Measurements from ENCODE around the gene TRIO.

The TRIO gene

DNA sequence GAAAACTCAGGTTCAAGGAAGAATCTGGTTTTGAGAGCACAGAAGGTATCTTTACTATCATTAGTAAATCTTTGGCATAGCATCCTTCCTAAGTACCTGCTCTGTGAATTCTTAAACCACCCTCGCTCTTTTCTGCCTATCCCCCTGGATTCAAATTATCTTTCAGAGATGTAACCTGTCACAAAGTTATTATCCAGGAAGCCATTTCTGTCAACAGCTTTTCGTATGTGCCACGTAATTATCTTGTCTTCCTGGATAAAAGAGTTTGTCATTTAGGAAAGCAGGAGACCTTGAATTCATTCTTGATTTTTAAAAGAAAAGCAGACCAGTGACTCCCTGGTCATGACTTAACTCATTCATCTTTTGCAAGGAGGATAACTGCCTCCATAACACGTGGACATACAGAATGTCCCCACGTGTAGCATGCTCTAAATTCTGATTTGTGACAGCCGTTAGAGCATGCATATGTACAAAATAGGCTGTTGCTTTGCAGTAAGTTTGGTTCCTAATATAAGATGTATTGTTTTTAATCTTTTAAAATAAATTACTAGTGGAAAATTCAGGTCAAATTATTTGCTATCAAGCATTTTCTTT, 189.0 kb downstream of the TRIO start:
- no peaks in the 10 kb centered on the region for H3K9me3 ChIP-seq (ENCODE audit: low read depth, low read length)
- TF ChIP-seq FOXP2 (optimal IDR thresholded peaks at IDR 0.05; ENCODE audit: control extremely low read depth, extremely low read length, insufficient read depth) (no peak), EZH2 (IDR thresholded peaks at IDR 0.05) (no peak)
- H3K27ac ChIP-seq, result no peak overlapping the region
- no peak overlapping the region for H3K4me3 ChIP-seq
- H3K9ac ChIP-seq (ENCODE audit: insufficient read length), result no peak overlapping the region
- no peak for DNase-seq (ENCODE audit: low read depth, low spot score)
- peaks cover 9% of the 10 kb centered on the region; the same call in 1 of the 2 replicates for H3K36me3 ChIP-seq (ENCODE audit: insufficient read depth, low read length)

DNA sequence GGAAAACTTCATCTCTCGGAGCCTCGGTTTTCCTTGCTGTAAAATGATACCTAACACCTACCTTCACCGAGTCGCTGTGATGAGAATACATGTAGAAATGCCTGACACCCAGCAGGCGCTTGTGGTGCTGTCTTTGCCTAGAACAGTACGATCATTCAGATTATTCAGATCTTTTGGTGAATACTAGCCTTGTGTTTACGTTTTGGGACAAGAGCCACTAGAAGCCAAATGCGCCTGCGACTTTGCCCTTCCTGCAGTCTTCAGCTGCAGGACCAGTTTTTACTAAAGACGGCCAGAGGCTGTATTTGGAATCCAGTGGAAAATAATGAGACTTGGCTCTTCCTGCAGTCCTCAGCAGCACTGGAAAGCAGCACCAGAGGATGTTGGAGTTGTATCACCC, 189.6 kb downstream of the TRIO start:
- peaks cover 12% of the 10 kb centered on the region; the same call in 1 of the 2 replicates for H3K36me3 ChIP-seq (ENCODE audit: insufficient read depth, low read length)

DNA sequence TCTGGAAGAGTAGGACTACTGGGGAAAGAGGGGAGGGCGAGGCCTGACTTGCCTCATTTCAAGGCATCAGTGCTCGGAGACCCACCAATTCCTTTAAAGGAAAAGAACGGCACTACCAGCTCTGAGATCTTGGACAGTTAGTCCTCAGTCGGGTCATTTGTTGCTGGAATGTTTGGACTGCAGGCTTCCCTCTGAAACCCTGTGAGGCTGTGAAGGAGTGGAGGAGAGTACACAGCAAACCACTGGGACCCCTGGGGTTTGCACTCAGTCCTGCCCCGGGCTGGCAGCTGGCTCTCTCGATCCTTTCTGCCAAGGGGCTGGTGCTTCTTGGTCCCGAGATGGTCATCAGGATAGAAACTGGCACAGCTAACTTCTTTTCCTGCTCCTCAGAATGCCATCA, 194.5 kb downstream of the TRIO start:
- no peaks in the 10 kb centered on the region for H3K9me3 ChIP-seq (ENCODE audit: low read depth, low read length)
- no peak overlapping the region for H3K4me3 ChIP-seq
- no peak for TF ChIP-seq EZH2 (IDR thresholded peaks at IDR 0.05)
- TF ChIP-seq POLR2AphosphoS5 (IDR thresholded peaks at IDR 0.05; ENCODE audit: borderline replicate concordance, low read depth, low read length), result no peak
- TF ChIP-seq FOXP2 (optimal IDR thresholded peaks at IDR 0.05; ENCODE audit: control extremely low read depth, extremely low read length, insufficient read depth), result no peak
- peaks cover 12% of the 10 kb centered on the region; the same call in 1 of the 2 replicates for H3K36me3 ChIP-seq (ENCODE audit: insufficient read depth, low read length)
- H3K9ac ChIP-seq (ENCODE audit: insufficient read length), result no peak overlapping the region
- DNase-seq (ENCODE audit: low read depth, low spot score), result no peak
- no peak overlapping the region for H3K27ac ChIP-seq

More for the DNA sequence above, 189.6 kb downstream of the TRIO start:
- no peak for TF ChIP-seq FOXP2 (optimal IDR thresholded peaks at IDR 0.05; ENCODE audit: control extremely low read depth, extremely low read length, insufficient read depth)
- TF ChIP-seq EZH2 (IDR thresholded peaks at IDR 0.05), result no peak
- TF ChIP-seq POLR2AphosphoS5 (IDR thresholded peaks at IDR 0.05; ENCODE audit: borderline replicate concordance, low read depth, low read length), result no peak
- no peaks in the 10 kb centered on the region for H3K9me3 ChIP-seq (ENCODE audit: low read depth, low read length)
- DNase-seq (ENCODE audit: low read depth, low spot score), result no peak
- no peak overlapping the region for H3K4me3 ChIP-seq
- H3K27ac ChIP-seq, result no peak overlapping the region
- H3K9ac ChIP-seq (ENCODE audit: insufficient read length), result no peak overlapping the region

DNA sequence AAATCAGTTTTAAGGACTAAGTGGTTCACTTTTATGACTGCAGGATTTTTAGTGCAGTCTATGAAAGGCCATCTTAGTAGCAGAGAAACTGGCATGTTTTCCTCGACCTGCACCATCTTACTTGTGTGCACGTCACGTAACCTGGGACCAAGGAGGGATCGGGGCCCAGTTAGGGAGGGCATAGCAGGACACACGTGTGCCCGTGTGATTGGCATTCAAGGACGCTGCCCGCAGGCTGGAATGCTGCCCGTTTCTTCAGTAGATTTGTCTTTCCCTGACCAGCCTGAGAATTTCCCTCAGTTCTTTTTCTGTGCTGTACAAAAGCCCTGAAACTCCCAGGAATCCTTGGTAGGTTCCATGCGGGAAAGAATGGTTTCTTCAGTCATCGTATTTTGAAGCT, 196.3 kb downstream of the TRIO start:
- no peak overlapping the region for H3K27ac ChIP-seq

DNA sequence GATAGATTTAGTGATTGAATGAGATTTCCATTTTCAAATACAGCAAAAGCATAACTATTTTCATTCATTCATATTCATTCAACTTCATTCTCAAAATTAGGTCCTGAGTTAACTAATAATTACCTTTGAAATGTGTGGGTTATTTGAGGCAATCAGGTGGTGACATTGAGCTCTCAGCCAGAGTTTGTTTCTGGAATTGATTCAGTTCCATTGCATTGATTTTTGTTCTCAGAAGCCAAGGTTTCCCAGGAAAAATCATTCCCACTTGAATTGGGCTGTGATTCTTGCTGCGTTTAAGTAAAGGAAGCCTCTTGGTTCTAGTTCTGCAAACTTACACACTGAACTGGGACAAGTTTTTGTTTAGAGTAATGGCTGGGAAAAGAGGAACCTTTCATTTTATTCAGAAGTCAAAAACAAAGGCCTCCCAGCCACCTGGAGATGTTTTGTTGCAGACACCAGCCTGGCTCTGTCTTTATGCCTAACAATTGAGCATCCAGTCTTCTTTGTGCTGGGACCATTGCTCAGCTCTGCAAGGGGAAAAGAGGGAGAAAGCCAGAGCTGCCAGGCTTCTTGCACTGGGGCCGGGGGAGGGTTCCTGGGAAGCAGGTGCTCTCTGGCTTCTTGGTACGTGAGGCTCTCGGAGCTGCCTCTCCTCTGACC, 198.6 kb downstream of the TRIO start:
- H3K27ac ChIP-seq, result no peak overlapping the region
- TF ChIP-seq EZH2 (IDR thresholded peaks at IDR 0.05) (no peak), POLR2AphosphoS5 (IDR thresholded peaks at IDR 0.05; ENCODE audit: borderline replicate concordance, low read depth, low read length) (no peak), FOXP2 (optimal IDR thresholded peaks at IDR 0.05; ENCODE audit: control extremely low read depth, extremely low read length, insufficient read depth) (no peak)
- no peak overlapping the region for H3K4me3 ChIP-seq
- H3K9me3 ChIP-seq (ENCODE audit: low read depth, low read length), result no peaks in the 10 kb centered on the region
- H3K36me3 ChIP-seq (ENCODE audit: insufficient read depth, low read length), result peaks cover 7% of the 10 kb centered on the region; the same call in 1 of the 2 replicates
- no peak for DNase-seq (ENCODE audit: low read depth, low spot score)
- no peak overlapping the region for H3K9ac ChIP-seq (ENCODE audit: insufficient read length)

More for the DNA sequence above, 196.3 kb downstream of the TRIO start:
- no peak for DNase-seq (ENCODE audit: low read depth, low spot score)
- Histone ChIP-seq H3K9ac (ENCODE audit: insufficient read length) (no peak overlapping the region), H3K36me3 (ENCODE audit: insufficient read depth, low read length) (peaks cover 12% of the 10 kb centered on the region; the same call in 1 of the 2 replicates), H3K9me3 (ENCODE audit: low read depth, low read length) (no peaks in the 10 kb centered on the region), H3K4me3 (no peak overlapping the region)
- no peak for TF ChIP-seq POLR2AphosphoS5 (IDR thresholded peaks at IDR 0.05; ENCODE audit: borderline replicate concordance, low read depth, low read length)
- no peak for TF ChIP-seq FOXP2 (optimal IDR thresholded peaks at IDR 0.05; ENCODE audit: control extremely low read depth, extremely low read length, insufficient read depth)
- no peak for TF ChIP-seq EZH2 (IDR thresholded peaks at IDR 0.05)

DNA sequence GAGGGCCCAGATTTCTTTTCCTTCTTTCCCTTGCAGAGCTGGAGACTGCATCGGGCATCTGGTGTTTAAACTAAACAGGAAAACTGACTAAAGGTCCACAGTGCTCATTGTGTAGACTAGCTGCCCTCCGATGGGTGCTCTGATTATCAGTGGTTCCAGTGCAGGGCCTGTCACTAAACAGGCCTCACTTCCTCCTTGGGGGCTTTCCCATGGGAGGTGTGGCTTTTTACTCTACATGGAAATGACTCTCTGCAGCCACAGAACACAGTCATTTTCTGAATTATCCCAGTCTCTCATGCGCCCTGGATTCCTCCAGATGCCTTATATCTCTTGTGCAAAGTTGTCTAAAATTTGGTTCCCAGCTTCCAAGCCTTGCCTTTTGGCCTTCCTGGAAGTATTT, 199.2 kb downstream of the TRIO start:
- no peak overlapping the region for H3K27ac ChIP-seq
- no peak for TF ChIP-seq EZH2 (IDR thresholded peaks at IDR 0.05)
- TF ChIP-seq FOXP2 (optimal IDR thresholded peaks at IDR 0.05; ENCODE audit: control extremely low read depth, extremely low read length, insufficient read depth), result no peak
- no peak for TF ChIP-seq POLR2AphosphoS5 (IDR thresholded peaks at IDR 0.05; ENCODE audit: borderline replicate concordance, low read depth, low read length)
- no peak overlapping the region for H3K9ac ChIP-seq (ENCODE audit: insufficient read length)
- no peaks in the 10 kb centered on the region for H3K9me3 ChIP-seq (ENCODE audit: low read depth, low read length)
- H3K36me3 ChIP-seq (ENCODE audit: insufficient read depth, low read length), result peaks cover 1% of the 10 kb centered on the region; the same call in 1 of the 2 replicates
- DNase-seq (ENCODE audit: low read depth, low spot score), result no peak
- no peak overlapping the region for H3K4me3 ChIP-seq

DNA sequence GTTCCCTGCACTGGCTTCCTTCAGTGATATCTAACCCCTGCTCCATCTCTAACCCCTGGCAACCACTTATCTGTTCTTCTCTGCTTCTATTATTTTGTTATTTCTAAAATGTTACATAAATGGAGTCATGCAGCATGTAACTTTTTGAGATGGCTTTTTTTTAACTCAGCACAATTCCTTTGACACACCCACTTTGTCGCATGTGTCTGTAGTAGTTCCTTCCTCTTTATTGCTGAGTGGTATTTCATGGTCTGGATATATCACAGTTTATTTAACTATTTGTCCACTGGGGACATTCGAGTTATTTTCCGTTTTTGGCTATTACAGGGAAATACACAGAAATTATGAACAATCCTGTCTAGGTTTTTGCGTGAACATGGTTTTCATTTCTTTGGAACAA, 200.2 kb downstream of the TRIO start:
- TF ChIP-seq FOXP2 (optimal IDR thresholded peaks at IDR 0.05; ENCODE audit: control extremely low read depth, extremely low read length, insufficient read depth), result no peak
- no peak for TF ChIP-seq POLR2AphosphoS5 (IDR thresholded peaks at IDR 0.05; ENCODE audit: borderline replicate concordance, low read depth, low read length)
- no peak for TF ChIP-seq EZH2 (IDR thresholded peaks at IDR 0.05)
- no peak for DNase-seq (ENCODE audit: low read depth, low spot score)
- Histone ChIP-seq H3K9ac (ENCODE audit: insufficient read length) (no peak overlapping the region), H3K4me3 (no peak overlapping the region), H3K9me3 (ENCODE audit: low read depth, low read length) (no peaks in the 10 kb centered on the region), H3K36me3 (ENCODE audit: insufficient read depth, low read length) (no peaks in the 10 kb centered on the region), H3K27ac (no peak overlapping the region)

DNA sequence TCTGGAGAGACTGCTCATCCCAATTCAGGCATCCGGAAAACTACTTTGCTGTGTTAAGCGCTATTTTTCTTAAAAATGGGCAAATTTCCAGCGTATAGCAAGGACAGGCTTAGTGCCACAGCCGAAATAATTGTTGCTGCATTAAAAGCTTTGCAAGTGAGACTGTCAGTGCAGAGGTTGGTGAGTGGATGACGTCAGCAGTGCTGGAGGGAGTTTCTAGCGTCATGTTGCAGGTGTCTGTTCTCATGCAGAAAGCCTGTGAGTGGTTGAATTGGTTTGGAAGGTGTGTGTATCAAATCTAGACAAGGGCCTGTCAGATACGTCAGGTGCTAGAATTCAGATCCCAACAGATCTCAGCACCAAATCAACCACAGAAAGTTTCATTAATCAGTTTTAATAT, 204.4 kb downstream of the TRIO start:
- H3K9ac ChIP-seq (ENCODE audit: insufficient read length), result no peak overlapping the region
- no peak for TF ChIP-seq FOXP2 (optimal IDR thresholded peaks at IDR 0.05; ENCODE audit: control extremely low read depth, extremely low read length, insufficient read depth)
- TF ChIP-seq EZH2 (IDR thresholded peaks at IDR 0.05), result no peak
- TF ChIP-seq POLR2AphosphoS5 (IDR thresholded peaks at IDR 0.05; ENCODE audit: borderline replicate concordance, low read depth, low read length), result no peak
- DNase-seq (ENCODE audit: low read depth, low spot score), result no peak
- no peaks in the 10 kb centered on the region for H3K36me3 ChIP-seq (ENCODE audit: insufficient read depth, low read length)
- no peak overlapping the region for H3K27ac ChIP-seq
- no peak overlapping the region for H3K4me3 ChIP-seq
- H3K9me3 ChIP-seq (ENCODE audit: low read depth, low read length), result no peaks in the 10 kb centered on the region
